Measurements from ENCODE around the gene OVAAL. TPM values are rescaled to one million over a fixed set of nuclear protein-coding genes. Genes with fewer than 3 reads are reported as not detected.

The OVAAL gene
- total and polyA plus RNA-seq, 4 donors, result not detected

DNA sequence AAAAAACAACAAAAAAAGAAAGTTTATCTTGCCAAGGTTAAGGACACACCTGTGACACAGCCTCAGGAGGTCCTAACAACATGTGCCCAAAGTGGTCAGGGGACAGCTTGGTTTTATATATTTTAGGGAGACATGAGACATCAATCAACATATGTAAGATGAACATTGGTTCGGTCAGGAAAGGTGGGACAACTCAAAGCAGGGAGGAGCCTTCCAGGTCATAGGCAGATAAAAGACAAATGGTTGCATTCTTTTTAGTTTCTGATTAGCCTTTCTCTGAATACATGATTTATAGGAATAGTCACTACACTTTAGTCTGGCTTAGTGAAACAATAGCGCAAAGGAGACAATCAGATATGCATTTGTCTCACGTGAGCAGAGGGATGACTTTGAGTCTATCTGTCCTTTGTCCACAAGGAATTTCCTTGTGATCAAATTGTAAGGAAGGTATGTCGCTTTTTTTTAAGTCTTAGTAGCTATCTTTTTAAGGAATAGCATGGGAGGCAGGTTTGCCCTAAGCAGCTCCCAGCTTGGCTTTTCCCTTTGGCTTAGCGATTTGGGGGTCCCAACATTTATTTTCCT lies 23.3 kb upstream of the OVAAL start:
- Histone ChIP-seq H3K27ac (ENCODE audit: low read depth in 1 of 2, low read length in 2 of 2) (no peak overlapping the region), H3K4me3 (ENCODE audit: low read depth in 1 of 3, low read length in 3 of 3) (no peak overlapping the region), H3K4me1 (ENCODE audit: control insufficient read depth in 4 of 4, insufficient read depth in 4 of 4, low read length in 3 of 4) (peaks cover 0 to 2% (median 0%) of the 10 kb centered on the region in 4 donors), H3K9me3 (ENCODE audit: control insufficient read depth in 4 of 4, low read length in 3 of 4) (no peaks in the 10 kb centered on the region), H3K36me3 (ENCODE audit: control insufficient read depth in 4 of 4, insufficient read depth in 3 of 4, low read depth in 1 of 4, low read length in 3 of 4) (no peaks in the 10 kb centered on the region), H3K27me3 (ENCODE audit: control insufficient read depth in 4 of 4, insufficient read depth in 4 of 4, low read length in 3 of 4) (no peaks in the 10 kb centered on the region), H3K9ac (ENCODE audit: low read depth in 1 of 2, low read length in 2 of 2) (no peak overlapping the region)
- no peak for TF ChIP-seq TAF1 (conservative IDR thresholded peaks at IDR 0.05)
- no peak for TF ChIP-seq CTCF (IDR thresholded peaks at IDR 0.05; ENCODE audit: low read depth, low read length, missing input control)
- TF ChIP-seq HNF4G (IDR thresholded peaks at IDR 0.05), result no peak
- TF ChIP-seq FOXA1 (IDR thresholded peaks at IDR 0.05), result no peak
- TF ChIP-seq RAD21 (IDR thresholded peaks at IDR 0.05), result no peak
- TF ChIP-seq YY1 (IDR thresholded peaks at IDR 0.05), result no peak
- no peak for TF ChIP-seq RXRA (IDR thresholded peaks at IDR 0.05)
- no peak for TF ChIP-seq HNF4A (conservative IDR thresholded peaks at IDR 0.05)
- no peak for TF ChIP-seq ATF3 (IDR thresholded peaks at IDR 0.05)
- no peak for TF ChIP-seq GABPA (IDR thresholded peaks at IDR 0.05 in 1 of 2, conservative IDR thresholded peaks at IDR 0.05 in 1 of 2)
- TF ChIP-seq NR2F2 (IDR thresholded peaks at IDR 0.05), result no peak
- TF ChIP-seq MAX (IDR thresholded peaks at IDR 0.05), result no peak
- TF ChIP-seq EGR1 (IDR thresholded peaks at IDR 0.05; ENCODE audit: low read depth in 2 of 2), result no peak
- no peak for TF ChIP-seq JUND (IDR thresholded peaks at IDR 0.05)
- TF ChIP-seq ZBTB33 (IDR thresholded peaks at IDR 0.05), result no peak
- no peak for TF ChIP-seq REST (IDR thresholded peaks at IDR 0.05)
- no peak for TF ChIP-seq SP1 (IDR thresholded peaks at IDR 0.05)
- TF ChIP-seq FOXA2 (IDR thresholded peaks at IDR 0.05), result no peak
- 92% methylated on average over 5 of the region's 5 CpGs for WGBS
- no peak for DNase-seq (ENCODE audit: low spot score)
